ENCODE measurements around the gene ZNF175. TPM values are rescaled to one million over a fixed set of nuclear protein-coding genes. Genes with fewer than 3 reads are reported as not detected.

ZNF175 gene
- total and polyA plus RNA-seq, 2 experiments from 2014 or later, result 2.3 to 6.3 TPM

GRCh38 chr19:51551673-51552432 is 19.2 kb upstream of the ZNF175 start:
- Mint-ChIP-seq H3K4me3 (no peak overlapping the region), H3K27ac (no peak overlapping the region), H3K9me3 (peaks cover 73% of the 10 kb centered on the region), H3K4me1 (peaks cover 7% of the 10 kb centered on the region; the same call in 1 of the 3 replicates), H3K27me3 (ENCODE audit: insufficient read depth, low read depth, poor library complexity) (peaks cover 7% of the 10 kb centered on the region), H3K36me3 (ENCODE audit: low read depth) (peaks cover 4% of the 10 kb centered on the region; the same call in 1 of the 3 replicates)
- H3K4me3 ChIP-seq, result no peak overlapping the region
- TF ChIP-seq CREB1 (CRISPR knock-in tag; IDR thresholded peaks at IDR 0.05; ENCODE audit: low read depth) (no peak), CTCF (conservative IDR thresholded peaks at IDR 0.05; ENCODE audit: low read depth in 2 of 2) (no peak), ZNF331 (CRISPR knock-in tag; IDR thresholded peaks at IDR 0.05; ENCODE audit: low read depth) (no peak), ZNF462 (CRISPR knock-in tag; IDR thresholded peaks at IDR 0.05) (no peak), STAT1 (IDR thresholded peaks at IDR 0.05; ENCODE audit: unreplicated experiment) (no peak), ETS1 (IDR thresholded peaks at IDR 0.05) (no peak), POLR2AphosphoS5 (IDR thresholded peaks at IDR 0.05; ENCODE audit: low read depth) (no peak), REST (IDR thresholded peaks at IDR 0.05; ENCODE audit: unreplicated experiment) (no peak), JUNB (IDR thresholded peaks at IDR 0.05; ENCODE audit: unreplicated experiment) (no peak), NANOG (IDR thresholded peaks at IDR 0.05; ENCODE audit: borderline replicate concordance) (no peak), EZH2 (IDR thresholded peaks at IDR 0.05; ENCODE audit: low read depth, unreplicated experiment) (no peak)
- H3K4me2 ChIP-seq, result no peak overlapping the region
- H3K36me3 ChIP-seq (ENCODE audit: insufficient read depth), result no peaks in the 10 kb centered on the region
- H3K79me2 ChIP-seq (replicated peaks; ENCODE audit: insufficient read depth), result no peaks in the 10 kb centered on the region
- no peak overlapping the region for H2AFZ ChIP-seq
- no peaks in the 10 kb centered on the region for H3K9me2 ChIP-seq (ENCODE audit: insufficient read depth)
- H4K20me1 ChIP-seq (replicated peaks; ENCODE audit: insufficient read depth), result no peaks in the 10 kb centered on the region
- H3K27ac ChIP-seq (ENCODE audit: low read depth), result no peak overlapping the region
- ATAC-seq (no peak), DNase-seq (ENCODE audit: low spot score) (no peak)
- H3F3A ChIP-seq (replicated peaks; ENCODE audit: low read depth), result no peaks in the 10 kb centered on the region
- peaks cover 12% of the 10 kb centered on the region for H3K4me1 ChIP-seq (ENCODE audit: insufficient read depth)
- no peaks in the 10 kb centered on the region for H3K27me3 ChIP-seq (ENCODE audit: insufficient read depth)
